ENCODE results near the gene AP4M1. TPM values are rescaled to one million over a fixed set of nuclear protein-coding genes. Genes with fewer than 3 reads are reported as not detected.
A peak's percentile ranks its signal among the peaks of the same experiment; 100 is the strongest.

Gene AP4M1
- total RNA-seq, 4 donors from 2014 or later: 16.5 to 86.0 (median 54.9) TPM

GRCh38 chr7:100102950-100103840, 1.8 kb downstream of the AP4M1 start:
- H3K9me3 ChIP-seq: no peaks in the 10 kb centered on the region
- H3K27me3 ChIP-seq: no peaks in the 10 kb centered on the region
- peaks cover 9 to 25% (median 17%) of the 10 kb centered on the region in 4 donors for H3K4me1 ChIP-seq
- intact Hi-C loops (cut with DNase I; ENCODE audit: low total_unique reads): no loop called here
- no peak overlapping the region for H3K4me3 ChIP-seq
- TF ChIP-seq POLR2A (IDR thresholded peaks at IDR 0.05): no peak
- TF ChIP-seq POLR2AphosphoS5 (IDR thresholded peaks at IDR 0.05): no peak
- TF ChIP-seq EP300 (IDR thresholded peaks at IDR 0.05; ENCODE audit: low read depth): no peak
- TF ChIP-seq CTCF (IDR thresholded peaks at IDR 0.05): no peak
- in situ Hi-C loops (cut with MboI; ENCODE audit: low pct_ligation_motif_present in 1 of 4, low pct_unique_long_range_greater_than_20kb in 1 of 4, low sequenced_read_pairs in 3 of 4): no loop called here
- 52 to 84% methylated on average over 6 to 17 of the region's 17 CpGs for WGBS, 2 donors (ENCODE audit: low coverage in 1 of 2)
- peaks cover 0 to 38% (median 13%) of the 10 kb centered on the region in 4 donors for H3K36me3 ChIP-seq
- DNase-seq: no peak
- H3K27ac ChIP-seq: peak overlapping the region in 2 of 4 donors; percentile 98 to 100

- in situ Hi-C loops (cut with MboI; ENCODE audit: low pct_ligation_motif_present in 1 of 4, low pct_unique_long_range_greater_than_20kb in 1 of 4, low sequenced_read_pairs in 3 of 4) (no loop called here), intact Hi-C loops (cut with DNase I; ENCODE audit: low total_unique reads) (no loop called here)
- Histone ChIP-seq H3K4me1 (peaks cover 4 to 11% (median 6%) of the 10 kb centered on the region in 4 donors), H3K27ac (no peak overlapping the region), H3K27me3 (no peaks in the 10 kb centered on the region), H3K36me3 (peaks cover 0 to 29% (median 8%) of the 10 kb centered on the region in 4 donors), H3K4me3 (no peak overlapping the region), H3K9me3 (no peaks in the 10 kb centered on the region)
- TF ChIP-seq POLR2AphosphoS5 (IDR thresholded peaks at IDR 0.05) (no peak), CTCF (IDR thresholded peaks at IDR 0.05) (no peak), POLR2A (IDR thresholded peaks at IDR 0.05) (no peak), EP300 (IDR thresholded peaks at IDR 0.05; ENCODE audit: low read depth) (no peak)
- no peak for DNase-seq
- 94% methylated on average over 4 of the region's 4 CpGs; no CpG with 5 or more reads in 1 of the 2 donors for WGBS, 2 donors (ENCODE audit: low coverage in 1 of 2)
Measured at GRCh38 chr7:100105534-100105933, 4.1 kb downstream of the AP4M1 start.

- no peaks in the 10 kb centered on the region for H3K27me3 ChIP-seq
- no peak overlapping the region for H3K4me3 ChIP-seq
- DNase-seq: no peak
- WGBS, 2 donors (ENCODE audit: low coverage in 1 of 2): 82% methylated on average over 5 to 17 of the region's 17 CpGs
- H3K27ac ChIP-seq: no peak overlapping the region
- H3K36me3 ChIP-seq: peaks cover 0 to 29% (median 8%) of the 10 kb centered on the region in 4 donors
- peaks cover 4 to 7% (median 6%) of the 10 kb centered on the region in 4 donors for H3K4me1 ChIP-seq
- TF ChIP-seq POLR2A (IDR thresholded peaks at IDR 0.05) (no peak), POLR2AphosphoS5 (IDR thresholded peaks at IDR 0.05) (no peak), EP300 (IDR thresholded peaks at IDR 0.05; ENCODE audit: low read depth) (no peak), CTCF (IDR thresholded peaks at IDR 0.05) (no peak)
- intact Hi-C loops (cut with DNase I; ENCODE audit: low total_unique reads) (no loop called here), in situ Hi-C loops (cut with MboI; ENCODE audit: low pct_ligation_motif_present in 1 of 4, low pct_unique_long_range_greater_than_20kb in 1 of 4, low sequenced_read_pairs in 3 of 4) (no loop called here)
- H3K9me3 ChIP-seq: no peaks in the 10 kb centered on the region
Measured at GRCh38 chr7:100106633-100107032, 5.2 kb downstream of the AP4M1 start.

GRCh38 chr7:100107125-100107737, 5.8 kb downstream of the AP4M1 start:
- DNase-seq: no peak
- in situ Hi-C loops (cut with MboI; ENCODE audit: low pct_ligation_motif_present in 1 of 4, low pct_unique_long_range_greater_than_20kb in 1 of 4, low sequenced_read_pairs in 3 of 4): no loop called here
- Histone ChIP-seq H3K36me3 (peaks cover 0 to 29% (median 8%) of the 10 kb centered on the region in 4 donors), H3K27ac (no peak overlapping the region), H3K27me3 (no peaks in the 10 kb centered on the region), H3K4me1 (peaks cover 4 to 5% (median 5%) of the 10 kb centered on the region in 4 donors), H3K4me3 (no peak overlapping the region), H3K9me3 (no peaks in the 10 kb centered on the region)
- whole genome bisulfite sequencing, 2 donors (ENCODE audit: low coverage in 1 of 2): 82 to 91% methylated on average over 3 to 25 of the region's 25 CpGs
- intact Hi-C loops (cut with DNase I; ENCODE audit: low total_unique reads): no loop called here
- TF ChIP-seq POLR2AphosphoS5 (IDR thresholded peaks at IDR 0.05) (no peak), EP300 (IDR thresholded peaks at IDR 0.05; ENCODE audit: low read depth) (no peak), POLR2A (IDR thresholded peaks at IDR 0.05) (no peak), CTCF (IDR thresholded peaks at IDR 0.05) (no peak)
